Stomach smooth muscle (tissue), 2 donors: ENCODE data around the gene MTARC1.

Experiments used
- H3K27ac ChIP-seq: one replicate; pipeline ENCODE4 v1.7.0; 2013; ENCODE audit warnings: mild to moderate bottlenecking, low read length, inconsistent platforms
- H3K27me3 ChIP-seq, 2 donors: one replicate each; pipeline ENCODE4 v1.7.0; 2013; ENCODE audit warnings: low read length in 2 of 2; ENCODE audit not compliant: insufficient read depth in 2 of 2, control insufficient read depth in 1 of 2
- H3K36me3 ChIP-seq, 2 donors: one replicate each; pipeline ENCODE4 v1.7.0; 2013; ENCODE audit warnings: low read length in 2 of 2; ENCODE audit not compliant: control insufficient read depth in 2 of 2, insufficient read depth in 2 of 2
- H3K4me1 ChIP-seq: one replicate; pipeline ENCODE4 v1.7.0; 2013; ENCODE audit warnings: low read length; ENCODE audit not compliant: control insufficient read depth, insufficient read depth
- H3K4me3 ChIP-seq, 2 donors: one replicate each; pipeline ENCODE4 v1.7.0; 2013; ENCODE audit warnings: low read length in 2 of 2
- H3K9ac ChIP-seq, 2 donors: one replicate each; pipeline ENCODE4 v1.7.0; 2013; ENCODE audit warnings: low read length in 2 of 2, mild to moderate bottlenecking in 1 of 2
- H3K9me3 ChIP-seq, 2 donors: one replicate each; pipeline ENCODE4 v1.7.0; 2013; ENCODE audit warnings: low read length in 2 of 2; ENCODE audit not compliant: control insufficient read depth in 2 of 2
- donor health status: healthy.
- donor health status: Pancreatic carcinoma.

Gene MTARC1

GRCh38 chr1:220754212-220754917, 32.3 kb upstream of the MTARC1 start:
- peaks cover 14 to 19% of the 10 kb centered on the region in 2 donors for H3K36me3 ChIP-seq
- peaks cover 12% of the 10 kb centered on the region for H3K4me1 ChIP-seq
- H3K27ac ChIP-seq = no peak overlapping the region
- H3K9ac ChIP-seq = no peak overlapping the region
- no peaks in the 10 kb centered on the region for H3K27me3 ChIP-seq
- no peaks in the 10 kb centered on the region for H3K9me3 ChIP-seq
- no peak overlapping the region for H3K4me3 ChIP-seq

- H3K9ac ChIP-seq = no peak overlapping the region
- peaks cover 10% of the 10 kb centered on the region for H3K4me1 ChIP-seq
- no peak overlapping the region for H3K27ac ChIP-seq
- H3K27me3 ChIP-seq = no peaks in the 10 kb centered on the region
- H3K4me3 ChIP-seq = no peak overlapping the region
- H3K9me3 ChIP-seq = no peaks in the 10 kb centered on the region
- H3K36me3 ChIP-seq = peaks cover 14 to 19% of the 10 kb centered on the region in 2 donors
Observed at GRCh38 chr1:220754918-220755295, 31.8 kb upstream of the MTARC1 start.

- Histone ChIP-seq H3K4me1 (peaks cover 9% of the 10 kb centered on the region), H3K27ac (no peak overlapping the region), H3K4me3 (no peak overlapping the region), H3K9ac (no peak overlapping the region), H3K36me3 (peaks cover 14 to 19% of the 10 kb centered on the region in 2 donors), H3K27me3 (no peaks in the 10 kb centered on the region), H3K9me3 (no peaks in the 10 kb centered on the region)
Observed at GRCh38 chr1:220755309-220755708, 31.4 kb upstream of the MTARC1 start.

GRCh38 chr1:220757441-220757840, 29.3 kb upstream of the MTARC1 start:
- no peak overlapping the region for H3K4me3 ChIP-seq
- peaks cover 19 to 25% of the 10 kb centered on the region in 2 donors for H3K36me3 ChIP-seq
- no peak overlapping the region for H3K27ac ChIP-seq
- H3K9me3 ChIP-seq = no peaks in the 10 kb centered on the region
- peaks cover 2% of the 10 kb centered on the region for H3K4me1 ChIP-seq
- H3K9ac ChIP-seq = no peak overlapping the region
- no peaks in the 10 kb centered on the region for H3K27me3 ChIP-seq

GRCh38 chr1:220759147-220759546, 27.6 kb upstream of the MTARC1 start:
- Histone ChIP-seq H3K36me3 (peaks cover 28 to 37% of the 10 kb centered on the region in 2 donors), H3K9me3 (no peaks in the 10 kb centered on the region), H3K4me3 (no peak overlapping the region), H3K9ac (no peak overlapping the region), H3K27me3 (no peaks in the 10 kb centered on the region), H3K4me1 (peaks cover 2% of the 10 kb centered on the region), H3K27ac (no peak overlapping the region)

GRCh38 chr1:220761688-220762427, 24.9 kb upstream of the MTARC1 start:
- peaks cover 12 to 24% of the 10 kb centered on the region in 2 donors for H3K36me3 ChIP-seq
- no peak overlapping the region for H3K27ac ChIP-seq
- no peak overlapping the region for H3K9ac ChIP-seq
- no peaks in the 10 kb centered on the region for H3K4me1 ChIP-seq
- no peaks in the 10 kb centered on the region for H3K27me3 ChIP-seq
- H3K4me3 ChIP-seq = no peak overlapping the region
- no peaks in the 10 kb centered on the region for H3K9me3 ChIP-seq

GRCh38 chr1:220764757-220765156, 22.0 kb upstream of the MTARC1 start:
- Histone ChIP-seq H3K9ac (no peak overlapping the region), H3K4me1 (no peaks in the 10 kb centered on the region), H3K9me3 (no peaks in the 10 kb centered on the region), H3K4me3 (no peak overlapping the region), H3K36me3 (peaks cover 8 to 28% of the 10 kb centered on the region in 2 donors), H3K27me3 (no peaks in the 10 kb centered on the region), H3K27ac (no peak overlapping the region)

GRCh38 chr1:220767312-220768125, 19.2 kb upstream of the MTARC1 start:
- no peaks in the 10 kb centered on the region for H3K9me3 ChIP-seq
- H3K36me3 ChIP-seq = peaks cover 13 to 21% of the 10 kb centered on the region in 2 donors
- H3K4me1 ChIP-seq = no peaks in the 10 kb centered on the region
- H3K4me3 ChIP-seq = no peak overlapping the region
- H3K9ac ChIP-seq = no peak overlapping the region
- H3K27ac ChIP-seq = no peak overlapping the region
- no peaks in the 10 kb centered on the region for H3K27me3 ChIP-seq

GRCh38 chr1:220768126-220768601, 18.5 kb upstream of the MTARC1 start:
- Histone ChIP-seq H3K4me3 (no peak overlapping the region), H3K27me3 (no peaks in the 10 kb centered on the region), H3K36me3 (peaks cover 7 to 14% of the 10 kb centered on the region in 2 donors), H3K27ac (no peak overlapping the region), H3K9ac (no peak overlapping the region), H3K4me1 (no peaks in the 10 kb centered on the region), H3K9me3 (no peaks in the 10 kb centered on the region)

GRCh38 chr1:220769205-220769604, 17.5 kb upstream of the MTARC1 start:
- Histone ChIP-seq H3K9me3 (no peaks in the 10 kb centered on the region), H3K36me3 (peaks cover 5 to 12% of the 10 kb centered on the region in 2 donors), H3K9ac (no peak overlapping the region), H3K4me1 (no peaks in the 10 kb centered on the region), H3K4me3 (no peak overlapping the region), H3K27ac (no peak overlapping the region), H3K27me3 (no peaks in the 10 kb centered on the region)
